Panc1 (cell line): ENCODE measurements around the gene EVA1C. TPM values are rescaled to one million over a fixed set of nuclear protein-coding genes. Genes with fewer than 3 reads are reported as not detected.

Experiments used
- ATAC-seq: fragments of 200-7000 bp; cut with Tn5 transposase; 2 replicates; pipeline ENCODE4 v1.9.1; 2020; ENCODE audit warnings: mild to moderate bottlenecking, moderate library complexity
- BruUV-seq: library from RNA; stranded (reverse); fragments of 400-500 nt; replicated peaks from 2 replicates; lab custom pipeline; 2021; lab: Mats Ljungman, UMichigan
- CTCF ChIA-PET: fragments of 300-600 bp; sonication (Branson Sonifier 250); formaldehyde crosslinking; loops from one replicate; lab custom pipeline; 2022; ENCODE audit warnings: antibody characterized with exemption; lab: Charles Lee
- POLR2A ChIA-PET: fragments of 300-600 bp; sonication (Branson Sonifier 250); formaldehyde crosslinking; loops from one replicate; lab custom pipeline; 2022; ENCODE audit warnings: antibody characterized with exemption; lab: Charles Lee
- DNase-seq: peaks from one replicate; pipeline ENCODE4 v3.0.0-alpha.2; 2010; ENCODE audit warnings: low read depth, low spot score
- H3K27ac ChIP-seq: 2 replicates; pipeline ENCODE4 v1.5.1; 2011; ENCODE audit warnings: mild to moderate bottlenecking, low read length, inconsistent platforms
- H3K27me3 ChIP-seq: fragments of 200-500 bp; sonication (Bioruptor generic); 2 replicates; pipeline ENCODE4 v1.6.0; 2014; ENCODE audit warnings: low read length, inconsistent platforms; ENCODE audit not compliant: control insufficient read depth, insufficient read depth
- H3K36me3 ChIP-seq: fragments of 200-500 bp; sonication (Bioruptor generic); 2 replicates; pipeline ENCODE4 v1.5.1; 2014; ENCODE audit warnings: inconsistent platforms, mild to moderate bottlenecking, low read length, moderate library complexity; ENCODE audit not compliant: control insufficient read depth, insufficient read depth
- H3K4me1 ChIP-seq: 2 replicates; pipeline ENCODE4 v1.5.1; 2011; ENCODE audit warnings: inconsistent platforms, mild to moderate bottlenecking, low read length, moderate library complexity; ENCODE audit not compliant: control insufficient read depth, insufficient read depth
- H3K4me3 ChIP-seq, 2 experiments: 2 replicates each; pipeline ENCODE4 v1.5.1; 2011 to 2012; ENCODE audit warnings: low read depth in 2 of 2, low read length in 2 of 2, mild to moderate bottlenecking in 2 of 2, inconsistent platforms in 1 of 2, moderate library complexity in 1 of 2
- H3K9me3 ChIP-seq: fragments of 200-500 bp; sonication (Bioruptor generic); 2 replicates; pipeline ENCODE4 v1.5.1; 2014; ENCODE audit warnings: low read depth, mild to moderate bottlenecking, inconsistent platforms, low read length, moderate library complexity; ENCODE audit not compliant: control insufficient read depth, insufficient read depth
- CTCF ChIP-seq: fragments of 450-650 bp; IDR thresholded peaks from 2 replicates; pipeline ENCODE4 v1.5.1; 2017; ENCODE audit warnings: mild to moderate bottlenecking
- POLR2AphosphoS5 ChIP-seq: IDR thresholded peaks from 2 replicates; pipeline ENCODE4 v1.6.1; 2012; ENCODE audit warnings: mild to moderate bottlenecking, low read depth, low read length, moderate library complexity
- REST ChIP-seq, 2 experiments: IDR thresholded peaks; 2 replicates each; pipeline ENCODE4 v1.6.1; 2011 to 2012; ENCODE audit warnings: low read depth in 2 of 2, control low read depth in 1 of 2, low read length in 1 of 2, mild to moderate bottlenecking in 1 of 2, moderate library complexity in 1 of 2; ENCODE audit not compliant: insufficient read depth in 1 of 2
- SIN3A ChIP-seq: IDR thresholded peaks from 2 replicates; pipeline ENCODE4 v1.6.1; 2012; ENCODE audit warnings: low read depth, mild to moderate bottlenecking, low read length, moderate library complexity, borderline replicate concordance; ENCODE audit not compliant: insufficient read depth
- TCF7L2 ChIP-seq: IDR thresholded peaks from 2 replicates; pipeline ENCODE4 v1.6.1; 2011; ENCODE audit warnings: mild to moderate bottlenecking, low read depth, low read length, inconsistent platforms
- in situ Hi-C: cut with HindIII; loops from 2 replicates; pipeline ENCODE4 v1.10.0; 2016; ENCODE audit warnings: low sequenced_read_pairs, low pct_unique_long_range_greater_than_20kb
- intact Hi-C: fragments of 100-400 bp; cut with micrococcal nuclease; formaldehyde crosslinking; loops from one replicate; pipeline ENCODE4 v1.10.0; 2022; ENCODE audit not compliant: unreplicated experiment
- total RNA-seq: library from RNA; stranded (reverse); gene quantifications from one replicate; pipeline ENCODE4 v1.2.1, GENCODE V29; 2021; ENCODE audit not compliant: unreplicated experiment

The EVA1C gene
- total RNA-seq, 1 experiment from 2014 or later: 2.8 TPM

- no TSS peak for BruUV-seq
- intact Hi-C loops: no loop called here
- H3K4me1 ChIP-seq: no peaks in the 10 kb centered on the region
Observed at GRCh38 chr21:32425628-32426027, 13.1 kb downstream of the EVA1C start.

GRCh38 chr21:32426066-32426465 is 13.6 kb downstream of the EVA1C start:
- ChIA-PET CTCF (no interaction called here), POLR2A (no interaction called here)
- no peak for TF ChIP-seq REST (IDR thresholded peaks at IDR 0.05; ENCODE audit: insufficient read depth in 1 of 2, low read depth in 2 of 2, low read length in 1 of 2)
- 0 out of 2 replicates have a peak, but pooled peaks have one; percentile 4 for TF ChIP-seq CTCF
- H3K27ac ChIP-seq: no peak overlapping the region
- H3K9me3 ChIP-seq: no peaks in the 10 kb centered on the region
- no peaks in the 10 kb centered on the region for H3K4me1 ChIP-seq
- H3K27me3 ChIP-seq: no peaks in the 10 kb centered on the region
- ATAC-seq: no peak
- in situ Hi-C loops (no loop called here), intact Hi-C loops (no loop called here)
- no peak for DNase-seq
- H3K4me3 ChIP-seq: no peak overlapping the region
- no peaks in the 10 kb centered on the region for H3K36me3 ChIP-seq
- no TSS peak for BruUV-seq

More at GRCh38 chr21:32425628-32426027, 13.1 kb downstream of the EVA1C start:
- no peaks in the 10 kb centered on the region for H3K27me3 ChIP-seq
- in situ Hi-C loops: no loop called here
- H3K27ac ChIP-seq: no peak overlapping the region
- no peaks in the 10 kb centered on the region for H3K9me3 ChIP-seq
- H3K4me3 ChIP-seq: no peak overlapping the region
- no peak for ATAC-seq
- no peak for DNase-seq
- POLR2A ChIA-PET: no interaction called here
- TF ChIP-seq TCF7L2: no peak
- TF ChIP-seq CTCF: peak; percentile 33
- CTCF ChIA-PET: no interaction called here
- H3K36me3 ChIP-seq: no peaks in the 10 kb centered on the region

- no peak for DNase-seq
- POLR2A ChIA-PET: no interaction called here
- no peak overlapping the region for H3K27ac ChIP-seq
Observed at GRCh38 chr21:32426592-32427051, 14.1 kb downstream of the EVA1C start.

More at GRCh38 chr21:32426592-32427051, 14.1 kb downstream of the EVA1C start:
- Histone ChIP-seq H3K27me3 (no peaks in the 10 kb centered on the region), H3K4me3 (no peak overlapping the region), H3K36me3 (no peaks in the 10 kb centered on the region), H3K9me3 (no peaks in the 10 kb centered on the region), H3K4me1 (no peaks in the 10 kb centered on the region)
- intact Hi-C loops (no loop called here), in situ Hi-C loops (no loop called here)
- TF ChIP-seq REST (IDR thresholded peaks at IDR 0.05; ENCODE audit: insufficient read depth in 1 of 2, low read depth in 2 of 2, low read length in 1 of 2) (no peak), TCF7L2 (no peak), CTCF (no peak), POLR2AphosphoS5 (no peak), SIN3A (no peak)
- ATAC-seq: peak; percentile 42; the same call in 1 of the 2 replicates
- CTCF ChIA-PET: no interaction called here
- BruUV-seq: no TSS peak
